Measurements from ENCODE around the gene ALAD.

ALAD gene

GRCh38 chr9:113376634-113377567 lies 24.2 kb downstream of the ALAD start, which contains the start of gene HDHD3:
Gene HDHD3, minus strand, starts transcription at chr9:113376986. Its CDS starts 2,632 bp downstream, at chr9:113374354.
- TF ChIP-seq CTCF (IDR thresholded peaks at IDR 0.05; ENCODE audit: control insufficient read depth, extremely low read depth, insufficient read depth) = no peak
- DNase-seq (ENCODE audit: low read depth) = peak; percentile 43
- peak within 1 kb of the TSS; percentile 78 for H3K4me3 ChIP-seq (ENCODE audit: low read depth, low read length)

- H3K4me3 ChIP-seq (ENCODE audit: low read depth, low read length) = peak overlapping the region; percentile 78
- TF ChIP-seq CTCF (IDR thresholded peaks at IDR 0.05; ENCODE audit: control insufficient read depth, extremely low read depth, insufficient read depth) = no peak
- no peak for DNase-seq (ENCODE audit: low read depth)
Observed at GRCh38 chr9:113375057-113376023, 25.7 kb downstream of the ALAD start.

- H3K4me3 ChIP-seq (ENCODE audit: low read depth, low read length) = no peak overlapping the region
- no peak for TF ChIP-seq CTCF (IDR thresholded peaks at IDR 0.05; ENCODE audit: control insufficient read depth, extremely low read depth, insufficient read depth)
- no peak for DNase-seq (ENCODE audit: low read depth)
Observed at GRCh38 chr9:113373676-113374392, 27.2 kb downstream of the ALAD start.

- no peak overlapping the region for H3K4me3 ChIP-seq (ENCODE audit: low read depth, low read length)
- no peak for TF ChIP-seq CTCF (IDR thresholded peaks at IDR 0.05; ENCODE audit: control insufficient read depth, extremely low read depth, insufficient read depth)
- DNase-seq (ENCODE audit: low read depth) = no peak
Observed at GRCh38 chr9:113373256-113373655, 27.8 kb downstream of the ALAD start.

GRCh38 chr9:113372059-113372458 lies 29.0 kb downstream of the ALAD start:
- DNase-seq (ENCODE audit: low read depth) = no peak
- H3K4me3 ChIP-seq (ENCODE audit: low read depth, low read length) = no peak overlapping the region
- TF ChIP-seq CTCF (IDR thresholded peaks at IDR 0.05; ENCODE audit: control insufficient read depth, extremely low read depth, insufficient read depth) = no peak

GRCh38 chr9:113370806-113371325 lies 30.2 kb downstream of the ALAD start:
- H3K4me3 ChIP-seq (ENCODE audit: low read depth, low read length) = no peak overlapping the region
- no peak for DNase-seq (ENCODE audit: low read depth)
- TF ChIP-seq CTCF (IDR thresholded peaks at IDR 0.05; ENCODE audit: control insufficient read depth, extremely low read depth, insufficient read depth) = no peak

Measured in LNCaP clone FGC (cell line).